H9 (cell line): ENCODE results near the gene PARP16. TPM values are rescaled to one million over a fixed set of nuclear protein-coding genes. Genes with fewer than 3 reads are reported as not detected.

Experiments used
- DNase-seq: peaks from one replicate; pipeline ENCODE4 v3.0.0-alpha.2; 2017
- H2AFZ ChIP-seq: one replicate; pipeline ENCODE4 v1.6.1; 2013; ENCODE audit warnings: mild to moderate bottlenecking, low read length, control low read depth, moderate library complexity
- H2AK5ac ChIP-seq: 2 replicates; pipeline ENCODE4 v1.6.1; 2013; ENCODE audit warnings: low read length, control low read depth, mixed read lengths; ENCODE audit not compliant: insufficient read length
- H2BK120ac ChIP-seq: one replicate; pipeline ENCODE4 v1.6.1; 2013; ENCODE audit warnings: low read depth, mild to moderate bottlenecking, low read length, control low read depth, inconsistent platforms; ENCODE audit not compliant: poor library complexity, severe bottlenecking
- H2BK12ac ChIP-seq: 2 replicates; pipeline ENCODE4 v1.6.1; 2013; ENCODE audit warnings: low read length, control low read depth, mixed read lengths, low read depth; ENCODE audit not compliant: insufficient read length
- H2BK15ac ChIP-seq: 2 replicates; pipeline ENCODE4 v1.6.1; 2013; ENCODE audit warnings: low read depth, low read length, control low read depth
- H2BK20ac ChIP-seq: one replicate; pipeline ENCODE4 v1.6.1; 2013; ENCODE audit warnings: low read depth, mild to moderate bottlenecking, low read length, control low read depth, inconsistent platforms; ENCODE audit not compliant: poor library complexity, severe bottlenecking
- H2BK5ac ChIP-seq: 2 replicates; pipeline ENCODE4 v1.6.1; 2013; ENCODE audit warnings: low read length, control low read depth, mixed read lengths; ENCODE audit not compliant: insufficient read length
- H3K14ac ChIP-seq: 2 replicates; pipeline ENCODE4 v1.6.1; 2013; ENCODE audit warnings: low read length, control low read depth; ENCODE audit not compliant: insufficient read depth
- H3K18ac ChIP-seq: 2 replicates; pipeline ENCODE4 v1.6.1; 2013; ENCODE audit warnings: low read depth, mild to moderate bottlenecking, mixed read lengths, low read length, control low read depth; ENCODE audit not compliant: insufficient read length
- H3K23ac ChIP-seq: 2 replicates; pipeline ENCODE4 v1.6.1; 2013; ENCODE audit warnings: low read length, control low read depth, mixed read lengths, low read depth; ENCODE audit not compliant: insufficient read length
- H3K23me2 ChIP-seq: 2 replicates; pipeline ENCODE4 v1.6.1; 2013; ENCODE audit warnings: low read depth, mild to moderate bottlenecking, mixed read lengths, low read length, control low read depth; ENCODE audit not compliant: insufficient read length, poor library complexity, severe bottlenecking
- H3K27ac ChIP-seq: 2 replicates; pipeline ENCODE4 v1.5.1; 2013; ENCODE audit warnings: low read length, control low read depth, mixed read lengths, low read depth; ENCODE audit not compliant: insufficient read length
- H3K27me3 ChIP-seq: 2 replicates; pipeline ENCODE4 v1.6.1; 2013; ENCODE audit warnings: low read length, control low read depth, inconsistent platforms; ENCODE audit not compliant: insufficient read depth
- H3K4ac ChIP-seq: 2 replicates; pipeline ENCODE4 v1.6.1; 2013; ENCODE audit warnings: low read depth, mild to moderate bottlenecking, control low read depth, inconsistent platforms, low read length, moderate library complexity
- H3K4me1 ChIP-seq: 2 replicates; pipeline ENCODE4 v1.6.1; 2013; ENCODE audit warnings: low read length, control low read depth, inconsistent platforms; ENCODE audit not compliant: insufficient read depth
- H3K4me2 ChIP-seq: 2 replicates; pipeline ENCODE4 v1.6.1; 2013; ENCODE audit warnings: low read length, control low read depth, mixed read lengths; ENCODE audit not compliant: insufficient read length, insufficient read depth
- H3K56ac ChIP-seq: 2 replicates; pipeline ENCODE4 v1.6.1; 2013; ENCODE audit warnings: low read depth, mild to moderate bottlenecking, mixed read lengths, low read length, control low read depth; ENCODE audit not compliant: insufficient read length
- H3K79me1 ChIP-seq: 2 replicates; pipeline ENCODE4 v1.6.1; 2013; ENCODE audit warnings: low read depth, mild to moderate bottlenecking, moderate library complexity, low read length, control low read depth, inconsistent platforms; ENCODE audit not compliant: insufficient read depth, poor library complexity, severe bottlenecking
- H3K79me2 ChIP-seq: 2 replicates; pipeline ENCODE4 v1.6.1; 2013; ENCODE audit warnings: low read length, control low read depth, inconsistent platforms; ENCODE audit not compliant: insufficient read depth
- H3K9ac ChIP-seq: 2 replicates; pipeline ENCODE4 v1.6.1; 2013; ENCODE audit warnings: low read length, control low read depth, mixed read lengths; ENCODE audit not compliant: insufficient read length; ENCODE audit errors: extremely low read depth
- H3K9me3 ChIP-seq: one replicate; pipeline ENCODE4 v1.6.1; 2013; ENCODE audit warnings: low read depth, low read length, inconsistent platforms; ENCODE audit not compliant: control insufficient read depth
- H3T11ph ChIP-seq: one replicate; pipeline ENCODE4 v1.6.1; 2013; ENCODE audit warnings: mild to moderate bottlenecking, low read length, control low read depth, inconsistent platforms
- H4K20me1 ChIP-seq: one replicate; pipeline ENCODE4 v1.6.1; 2013; ENCODE audit not compliant: control insufficient read depth, insufficient read length, insufficient read depth
- H4K5ac ChIP-seq: 2 replicates; pipeline ENCODE4 v1.6.1; 2013; ENCODE audit warnings: low read depth, mild to moderate bottlenecking, mixed read lengths, low read length, control low read depth; ENCODE audit not compliant: insufficient read length
- H4K8ac ChIP-seq: replicated peaks from 2 replicates; pipeline ENCODE4 v1.6.1; 2013; ENCODE audit warnings: low read length, control low read depth, mixed read lengths, low read depth; ENCODE audit not compliant: insufficient read length
- H4K91ac ChIP-seq: 2 replicates; pipeline ENCODE4 v1.6.1; 2013; ENCODE audit warnings: low read depth, mild to moderate bottlenecking, moderate library complexity, mixed read lengths, low read length, control low read depth; ENCODE audit not compliant: insufficient read length
- H3K27ac Mint-ChIP-seq, 3 experiments: 2 replicates in 2 of 3; 3 replicates in 1 of 3; pipeline ENCODE4 v1.8.0; 2020 to 2021; ENCODE audit warnings: mixed read lengths in 3 of 3, mild to moderate bottlenecking in 1 of 3, moderate library complexity in 1 of 3
- H3K27me3 Mint-ChIP-seq: 2 replicates; pipeline ENCODE4 v1.8.0; 2021; ENCODE audit warnings: low read depth, mild to moderate bottlenecking, moderate library complexity, mixed read lengths
- H3K36me3 Mint-ChIP-seq, 3 experiments: 2 replicates in 2 of 3; 3 replicates in 1 of 3; pipeline ENCODE4 v1.8.0; 2020 to 2021; ENCODE audit warnings: low read depth in 3 of 3, mixed read lengths in 3 of 3; ENCODE audit not compliant: insufficient read depth in 1 of 3
- H3K4me1 Mint-ChIP-seq, 2 experiments: 2 replicates each; pipeline ENCODE4 v1.8.0; 2020; ENCODE audit warnings: mixed read lengths in 2 of 2
- H3K4me3 Mint-ChIP-seq, 2 experiments: 2 replicates in 1 of 2; 3 replicates in 1 of 2; pipeline ENCODE4 v1.8.0; 2020 to 2021; ENCODE audit warnings: mild to moderate bottlenecking in 2 of 2, mixed read lengths in 2 of 2, moderate library complexity in 1 of 2
- H3K9me3 Mint-ChIP-seq, 2 experiments: 2 replicates in 1 of 2; 3 replicates in 1 of 2; pipeline ENCODE4 v1.8.0; 2020; ENCODE audit warnings: mild to moderate bottlenecking in 2 of 2, mixed read lengths in 2 of 2, moderate library complexity in 1 of 2
- WGBS: extraction: QIAGEN DNeasy Blood & Tissue Kit; methylation state at CpG from one replicate; pipeline ENCODE4 v1.1.7; 2013; ENCODE audit warnings: missing lambda C conversion rate, low lambda C conversion rate, mixed read lengths; ENCODE audit not compliant: insufficient read length; ENCODE audit errors: extremely low coverage; 5-methylcytosine and 5-hydroxymethylcytosine counted together
- total RNA-seq: library from RNA; stranded (reverse); gene quantifications from 2 replicates; pipeline ENCODE4 v1.2.1, GENCODE V29; 2021
- TF ChIP-seq, protein P1 (sequence below): fragments of 200-600 bp; sonication (generic); conservative IDR thresholded peaks from 3 replicates; pipeline ENCODE4 v1.8.0; 2021; ENCODE audit warnings: antibody characterized with exemption, mild to moderate bottlenecking

Gene PARP16
- total RNA-seq, 1 experiment from 2014 or later, result 3.9 TPM

DNA sequence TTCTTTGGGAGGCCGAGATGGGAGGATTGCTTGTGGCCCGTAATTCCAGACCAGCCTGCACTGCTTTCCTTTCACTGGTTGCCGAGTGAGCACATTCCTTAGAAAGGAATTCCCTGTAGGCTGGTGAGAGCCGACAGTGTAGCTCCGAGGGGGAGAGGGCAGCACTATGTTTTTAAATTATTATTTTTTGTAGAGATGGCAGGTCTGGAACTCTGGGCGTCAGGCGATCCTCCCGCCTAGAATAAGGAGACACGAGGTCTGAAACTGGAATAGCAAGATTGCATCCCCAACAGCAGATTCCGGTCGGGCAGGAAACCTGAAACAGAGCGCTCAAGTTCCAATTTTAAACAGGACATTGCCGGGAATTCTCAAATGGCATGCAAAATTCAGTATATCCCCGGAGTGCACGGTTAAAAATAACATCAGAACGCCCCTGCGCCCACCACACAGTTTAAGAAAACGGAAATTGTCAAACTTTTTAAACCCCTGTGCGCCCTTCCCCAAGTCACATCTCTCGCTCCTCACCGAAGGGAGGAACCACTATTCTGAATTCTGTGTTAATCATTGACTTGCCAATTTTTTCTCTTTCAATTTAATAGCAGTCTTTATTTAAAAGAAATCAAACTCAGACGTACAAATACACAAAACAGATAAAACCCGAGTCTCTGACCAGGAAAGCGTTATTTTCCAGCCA is 17.2 kb upstream of the PARP16 start:
- H2BK120ac ChIP-seq, result peak overlapping the region; percentile 65
- no peak overlapping the region for H4K91ac ChIP-seq
- H4K20me1 ChIP-seq, result no peaks in the 10 kb centered on the region
- H3K27ac ChIP-seq, result no peak overlapping the region
- H3K79me2 ChIP-seq, result no peaks in the 10 kb centered on the region
- peak; percentile 64 for DNase-seq
- Mint-ChIP-seq H3K27ac (peak overlapping the region; percentile 98 to 100 (median 98)), H3K4me1 (peaks cover 16 to 20% of the 10 kb centered on the region in 2 experiments), H3K27me3 (peaks cover 2% of the 10 kb centered on the region; the same call in 1 of the 2 replicates), H3K36me3 (no peaks in the 10 kb centered on the region), H3K9me3 (no peaks in the 10 kb centered on the region; a peak in 1 of 5 replicates), H3K4me3 (peak overlapping the region; percentile 74 to 75)
- peak overlapping the region; percentile 79 for H2AFZ ChIP-seq
- TF ChIP-seq, protein P1, sequence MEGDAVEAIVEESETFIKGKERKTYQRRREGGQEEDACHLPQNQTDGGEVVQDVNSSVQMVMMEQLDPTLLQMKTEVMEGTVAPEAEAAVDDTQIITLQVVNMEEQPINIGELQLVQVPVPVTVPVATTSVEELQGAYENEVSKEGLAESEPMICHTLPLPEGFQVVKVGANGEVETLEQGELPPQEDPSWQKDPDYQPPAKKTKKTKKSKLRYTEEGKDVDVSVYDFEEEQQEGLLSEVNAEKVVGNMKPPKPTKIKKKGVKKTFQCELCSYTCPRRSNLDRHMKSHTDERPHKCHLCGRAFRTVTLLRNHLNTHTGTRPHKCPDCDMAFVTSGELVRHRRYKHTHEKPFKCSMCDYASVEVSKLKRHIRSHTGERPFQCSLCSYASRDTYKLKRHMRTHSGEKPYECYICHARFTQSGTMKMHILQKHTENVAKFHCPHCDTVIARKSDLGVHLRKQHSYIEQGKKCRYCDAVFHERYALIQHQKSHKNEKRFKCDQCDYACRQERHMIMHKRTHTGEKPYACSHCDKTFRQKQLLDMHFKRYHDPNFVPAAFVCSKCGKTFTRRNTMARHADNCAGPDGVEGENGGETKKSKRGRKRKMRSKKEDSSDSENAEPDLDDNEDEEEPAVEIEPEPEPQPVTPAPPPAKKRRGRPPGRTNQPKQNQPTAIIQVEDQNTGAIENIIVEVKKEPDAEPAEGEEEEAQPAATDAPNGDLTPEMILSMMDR, result no peak
- peaks cover 2% of the 10 kb centered on the region; the same call in 1 of the 2 replicates for H3K4me1 ChIP-seq
- peaks cover 7% of the 10 kb centered on the region for H3K23me2 ChIP-seq
- H2BK5ac ChIP-seq, result no peak overlapping the region
- H3K4ac ChIP-seq, result no peak overlapping the region; the same call in 1 of the 2 replicates
- peak overlapping the region; percentile 72 for H3K4me2 ChIP-seq
- H2BK20ac ChIP-seq, result no peak overlapping the region
- no peaks in the 10 kb centered on the region for H3K27me3 ChIP-seq
- H2BK12ac ChIP-seq, result peak overlapping the region; percentile 33
- H3K23ac ChIP-seq, result no peak overlapping the region
- WGBS, result no CpG with 5 or more reads among the region's 24 CpGs
- H2BK15ac ChIP-seq, result no peak overlapping the region
- no peak overlapping the region for H4K8ac ChIP-seq
- no peaks in the 10 kb centered on the region for H3K79me1 ChIP-seq
- peak overlapping the region; percentile 85; the same call in 1 of the 2 replicates for H3K14ac ChIP-seq
- H3K9me3 ChIP-seq, result no peaks in the 10 kb centered on the region
- H2AK5ac ChIP-seq, result no peak overlapping the region
- H3K9ac ChIP-seq, result peak overlapping the region; percentile 28
- peak overlapping the region; percentile 37 for H4K5ac ChIP-seq
- no peak overlapping the region for H3K56ac ChIP-seq
- H3T11ph ChIP-seq, result peak overlapping the region; percentile 38
- H3K18ac ChIP-seq, result peak overlapping the region; percentile 47
